Gastrocnemius medialis (tissue), 4 donors: ENCODE results near the gene KCNA5. TPM values are rescaled to one million over a fixed set of nuclear protein-coding genes. Genes with fewer than 3 reads are reported as not detected.

Experiments used
- ATAC-seq, 2 donors: fragments of 150-250 bp; one replicate each; pipeline ENCODE4 v1.9.1; 2016
- DNase-seq, 2 donors: peaks; one replicate each; pipeline ENCODE4 v3.0.0-alpha.2; 2019
- H3K27ac ChIP-seq, 4 donors: fragments of 200-600 bp; sonication (generic); 1 replicate in 1 of 4; 2 replicates in 3 of 4; pipeline ENCODE4 v1.5.1; 2016 to 2018; ENCODE audit warnings: mild to moderate bottlenecking in 2 of 4, moderate library complexity in 1 of 4
- H3K27me3 ChIP-seq, 3 donors: fragments of 200-600 bp; sonication (generic) in 2 of 3; 1 replicate in 1 of 3; 2 replicates in 2 of 3; pipeline versions ENCODE4 v1.5.1 to v1.6.0; 2016 to 2019; ENCODE audit warnings: mild to moderate bottlenecking in 1 of 3, moderate library complexity in 1 of 3
- H3K36me3 ChIP-seq, 2 donors: fragments of 200-600 bp; sonication (generic) in 1 of 2; one replicate each; pipeline ENCODE4 v1.5.1; 2017 to 2018
- H3K4me1 ChIP-seq, 2 donors: fragments of 200-600 bp; sonication (generic) in 1 of 2; one replicate each; pipeline ENCODE4 v1.5.1; 2016 to 2017; ENCODE audit warnings: mild to moderate bottlenecking in 2 of 2
- H3K4me3 ChIP-seq, 4 donors: fragments of 200-600 bp; sonication (generic) in 3 of 4; 1 replicate in 1 of 4; 2 replicates in 3 of 4; pipeline ENCODE4 v1.5.1; 2016 to 2019; ENCODE audit warnings: mild to moderate bottlenecking in 2 of 4
- H3K9me3 ChIP-seq, 3 donors: fragments of 200-600 bp; sonication (generic) in 2 of 3; 1 replicate in 1 of 3; 2 replicates in 2 of 3; pipeline ENCODE4 v1.5.1; 2016 to 2019
- CTCF ChIP-seq, 5 experiments: fragments of 450-650 bp in 3 of 5; fragments of 200-600 bp in 2 of 5; sonication (generic) in 2 of 5; IDR thresholded peaks in 4 of 5; conservative IDR thresholded peaks in 1 of 5; 1 replicate in 4 of 5; 2 replicates in 1 of 5; pipeline ENCODE4 v1.5.1; 2016 to 2019; ENCODE audit warnings: antibody characterized with exemption in 5 of 5, mild to moderate bottlenecking in 3 of 5, moderate library complexity in 3 of 5
- POLR2A ChIP-seq, 2 donors: fragments of 450-650 bp; IDR thresholded peaks; one replicate each; pipeline ENCODE4 v1.6.1; 2017; ENCODE audit warnings: antibody characterized with exemption in 2 of 2, mild to moderate bottlenecking in 2 of 2, moderate library complexity in 2 of 2
- in situ Hi-C, 4 donors: fragments of 200-750 bp; cut with MboI; loops; one replicate each; pipeline versions ENCODE4 v1.15.0 to v1.8.0; 2017; ENCODE audit warnings: low sequenced_read_pairs in 4 of 4
- intact Hi-C: fragments of 100-400 bp; cut with DNase I; formaldehyde crosslinking; loops from one replicate; pipeline ENCODE4 v1.15.1; 2023; ENCODE audit warnings: low total_unique reads
- total RNA-seq, 4 donors: library from RNA; depleted of rRNA; stranded (reverse); fragments of >200 nt; gene quantifications; one replicate each; pipeline versions ENCODE4 v1.1.0 to v1.2.3, GENCODE V29; 2016

The KCNA5 gene
- total RNA-seq, 4 donors from 2014 or later: 0.52 to 3.2 (median 0.84) TPM

- Histone ChIP-seq H3K27me3 (peaks cover 0 to 15% (median 3%) of the 10 kb centered on the region in 3 donors), H3K27ac (no peak overlapping the region), H3K4me3 (no peak overlapping the region), H3K9me3 (no peaks in the 10 kb centered on the region), H3K4me1 (no peaks in the 10 kb centered on the region), H3K36me3 (no peaks in the 10 kb centered on the region)
- no peak for DNase-seq
- in situ Hi-C loops (no loop called here), intact Hi-C loops (no loop called here)
- ATAC-seq: no peak
- no peak for TF ChIP-seq POLR2A (IDR thresholded peaks at IDR 0.05)
- TF ChIP-seq CTCF (IDR thresholded peaks at IDR 0.05 in 4 of 5, conservative IDR thresholded peaks at IDR 0.05 in 1 of 5): no peak
These were observed 5.8 kb upstream of the KCNA5 start for GRCh38 chr12:5037795-5038357.

DNA sequence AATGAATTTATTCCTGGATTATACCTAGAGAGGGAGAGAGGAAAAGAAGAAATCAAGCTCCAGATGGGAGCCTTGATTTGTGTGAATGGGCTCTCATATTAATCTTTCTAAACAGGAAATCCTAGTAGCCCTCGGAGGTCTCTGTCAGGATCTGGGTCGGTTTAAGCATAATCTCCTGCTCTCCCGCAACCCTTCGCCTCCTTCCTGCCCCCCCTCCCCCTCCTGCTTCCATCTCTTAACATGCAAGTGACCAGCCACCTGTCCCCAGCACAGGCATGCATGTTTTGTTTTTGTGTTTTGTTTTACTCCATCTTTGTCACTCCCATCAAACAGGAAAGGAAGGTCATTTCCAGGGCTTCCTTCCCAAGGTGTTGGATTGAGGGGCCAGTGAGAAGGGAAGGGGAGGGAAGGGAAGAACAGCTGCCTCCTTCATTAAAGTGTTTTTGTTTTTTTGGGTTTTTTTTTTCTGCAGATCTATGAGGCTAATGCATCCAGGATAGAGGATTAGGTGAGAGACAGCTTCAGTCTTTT is 4.8 kb upstream of the KCNA5 start:
- peaks cover 3 to 25% (median 13%) of the 10 kb centered on the region in 3 donors for H3K27me3 ChIP-seq
- H3K4me3 ChIP-seq: no peak overlapping the region
- TF ChIP-seq CTCF (IDR thresholded peaks at IDR 0.05 in 4 of 5, conservative IDR thresholded peaks at IDR 0.05 in 1 of 5) (no peak), POLR2A (IDR thresholded peaks at IDR 0.05) (no peak)
- no peaks in the 10 kb centered on the region for H3K36me3 ChIP-seq
- H3K27ac ChIP-seq: no peak overlapping the region
- H3K9me3 ChIP-seq: no peaks in the 10 kb centered on the region
- ATAC-seq (no peak), DNase-seq (no peak)
- in situ Hi-C loops: no loop called here
- intact Hi-C loops: no loop called here
- peaks cover 0 to 4% of the 10 kb centered on the region in 2 donors for H3K4me1 ChIP-seq

- in situ Hi-C loops (no loop called here), intact Hi-C loops (no loop called here)
These were observed 3.9 kb upstream of the KCNA5 start for GRCh38 chr12:5039815-5040214.

DNA sequence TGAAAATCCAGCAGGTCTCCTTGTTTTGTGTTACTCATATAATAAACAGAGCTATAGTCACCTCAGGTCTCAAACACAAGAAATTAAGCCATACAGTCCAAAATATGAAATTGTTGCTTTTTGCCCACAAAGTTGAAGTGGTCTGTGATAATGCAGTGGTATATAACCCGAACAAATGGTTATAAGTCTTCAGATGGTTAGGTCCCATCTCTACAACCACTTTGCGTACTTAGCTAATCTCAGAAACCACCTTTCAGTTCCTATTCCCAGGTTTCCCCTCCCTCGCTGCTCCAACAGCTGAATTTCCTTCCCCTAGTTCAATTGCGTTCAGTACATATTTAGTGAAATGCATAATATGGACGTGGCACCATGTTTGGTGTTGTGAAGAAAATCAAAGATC is 3.3 kb upstream of the KCNA5 start:
- intact Hi-C loops (no loop called here), in situ Hi-C loops (no loop called here)
- no peak for TF ChIP-seq CTCF (IDR thresholded peaks at IDR 0.05 in 4 of 5, conservative IDR thresholded peaks at IDR 0.05 in 1 of 5)
- no peak for TF ChIP-seq POLR2A (IDR thresholded peaks at IDR 0.05)
- Histone ChIP-seq H3K27me3 (peaks cover 6 to 40% (median 27%) of the 10 kb centered on the region in 3 donors), H3K27ac (no peak overlapping the region), H3K9me3 (no peaks in the 10 kb centered on the region), H3K36me3 (no peaks in the 10 kb centered on the region), H3K4me3 (no peak overlapping the region), H3K4me1 (peaks cover 0 to 5% of the 10 kb centered on the region in 2 donors)
- ATAC-seq (no peak), DNase-seq (no peak)

More at GRCh38 chr12:5039815-5040214, 3.9 kb upstream of the KCNA5 start:
- H3K4me3 ChIP-seq: no peak overlapping the region
- ATAC-seq (no peak), DNase-seq (no peak)
- H3K9me3 ChIP-seq: no peaks in the 10 kb centered on the region
- peaks cover 0 to 5% of the 10 kb centered on the region in 2 donors for H3K4me1 ChIP-seq
- no peak for TF ChIP-seq CTCF (IDR thresholded peaks at IDR 0.05 in 4 of 5, conservative IDR thresholded peaks at IDR 0.05 in 1 of 5)
- TF ChIP-seq POLR2A (IDR thresholded peaks at IDR 0.05): no peak
- no peak overlapping the region for H3K27ac ChIP-seq
- H3K36me3 ChIP-seq: no peaks in the 10 kb centered on the region
- H3K27me3 ChIP-seq: peaks cover 6 to 35% (median 23%) of the 10 kb centered on the region in 3 donors
